NT2/D1 (cell line): ENCODE data around the gene ERBB4.
"Not testable (repeated sequence)": the region's sequence is repeated elsewhere in the genome, so short reads cannot be mapped to it uniquely, and the experiment has no call there.

Source experiments
- DNase-seq: peaks from one replicate; pipeline ENCODE4 v3.0.0-alpha.2; 2011; ENCODE audit warnings: low read depth, low spot score
- H3K27me3 ChIP-seq: 2 replicates; pipeline ENCODE4 v1.6.0; 2011; ENCODE audit warnings: mild to moderate bottlenecking; ENCODE audit not compliant: insufficient read length, insufficient read depth
- H3K36me3 ChIP-seq: 2 replicates; pipeline ENCODE4 v1.6.1; 2011; ENCODE audit warnings: mild to moderate bottlenecking, low read length, mixed read lengths; ENCODE audit not compliant: insufficient read depth, insufficient read length
- H3K4me1 ChIP-seq: 2 replicates; pipeline ENCODE4 v1.5.1; 2011; ENCODE audit not compliant: insufficient read depth, insufficient read length
- H3K4me3 ChIP-seq: 2 replicates; pipeline ENCODE4 v1.5.1; 2011; ENCODE audit warnings: low read depth; ENCODE audit not compliant: insufficient read length
- H3K9ac ChIP-seq: 2 replicates; pipeline ENCODE4 v1.6.0; 2011; ENCODE audit warnings: low read depth; ENCODE audit not compliant: insufficient read length
- H3K9me3 ChIP-seq: 2 replicates; pipeline ENCODE4 v1.5.1; 2011; ENCODE audit warnings: mild to moderate bottlenecking, low read length; ENCODE audit not compliant: insufficient read depth
- SUZ12 ChIP-seq: IDR thresholded peaks from 2 replicates; pipeline ENCODE4 v1.6.1; 2011; ENCODE audit not compliant: insufficient read length, insufficient read depth; ENCODE audit errors: extremely low read depth
- YY1 ChIP-seq: IDR thresholded peaks from 2 replicates; pipeline ENCODE4 v1.6.1; 2011; ENCODE audit not compliant: insufficient read length, insufficient read depth
- ZNF274 ChIP-seq: IDR thresholded peaks from 2 replicates; pipeline ENCODE4 v1.6.1; 2011; ENCODE audit warnings: mild to moderate bottlenecking, low read depth, low read length

The ERBB4 gene

GRCh38 chr2:212465456-212465855 lies 73.1 kb downstream of the ERBB4 start:
- Histone ChIP-seq H3K27me3 (no peaks in the 10 kb centered on the region), H3K36me3 (no peaks in the 10 kb centered on the region), H3K4me3 (no peak overlapping the region), H3K9me3 (peaks cover 19% of the 10 kb centered on the region; the same call in 1 of the 2 replicates), H3K9ac (no peak overlapping the region), H3K4me1 (no peaks in the 10 kb centered on the region)
- TF ChIP-seq SUZ12 (no peak), YY1 (no peak), ZNF274 (no peak)
- no peak for DNase-seq

DNA sequence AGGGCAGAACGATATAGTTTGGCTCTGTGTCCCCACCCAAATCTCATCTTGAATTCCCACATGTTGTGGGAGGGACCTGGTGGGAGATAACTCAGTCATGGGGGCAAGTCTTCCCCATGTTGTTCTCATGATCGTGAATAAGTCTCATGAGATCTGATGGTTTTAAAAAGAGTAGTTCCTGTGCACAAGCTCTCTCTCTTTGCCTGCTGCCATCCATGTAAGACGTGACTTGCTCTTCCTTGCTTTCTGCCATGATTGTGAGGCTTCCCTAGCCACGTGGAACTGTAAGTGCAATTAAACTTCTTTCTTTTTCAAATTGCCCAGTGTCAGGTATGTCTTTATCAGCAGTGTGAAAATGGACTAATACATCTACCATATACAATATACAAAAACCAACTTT lies 76.9 kb downstream of the ERBB4 start:
- H3K4me3 ChIP-seq, DNase-seq, H3K27me3 ChIP-seq, H3K36me3 ChIP-seq, H3K9ac ChIP-seq, H3K4me1 ChIP-seq: not testable (repeated sequence)
- H3K9me3 ChIP-seq, result peaks cover 12% of the 10 kb centered on the region; the same call in 1 of the 2 replicates

GRCh38 chr2:212454149-212454548 lies 84.5 kb downstream of the ERBB4 start:
- Histone ChIP-seq H3K4me1 (no peaks in the 10 kb centered on the region), H3K36me3 (no peaks in the 10 kb centered on the region), H3K27me3 (no peaks in the 10 kb centered on the region), H3K4me3 (no peak overlapping the region), H3K9ac (no peak overlapping the region), H3K9me3 (no peaks in the 10 kb centered on the region)
- DNase-seq, result no peak
- TF ChIP-seq YY1, result no peak
- no peak for TF ChIP-seq ZNF274
- TF ChIP-seq SUZ12, result no peak

DNA sequence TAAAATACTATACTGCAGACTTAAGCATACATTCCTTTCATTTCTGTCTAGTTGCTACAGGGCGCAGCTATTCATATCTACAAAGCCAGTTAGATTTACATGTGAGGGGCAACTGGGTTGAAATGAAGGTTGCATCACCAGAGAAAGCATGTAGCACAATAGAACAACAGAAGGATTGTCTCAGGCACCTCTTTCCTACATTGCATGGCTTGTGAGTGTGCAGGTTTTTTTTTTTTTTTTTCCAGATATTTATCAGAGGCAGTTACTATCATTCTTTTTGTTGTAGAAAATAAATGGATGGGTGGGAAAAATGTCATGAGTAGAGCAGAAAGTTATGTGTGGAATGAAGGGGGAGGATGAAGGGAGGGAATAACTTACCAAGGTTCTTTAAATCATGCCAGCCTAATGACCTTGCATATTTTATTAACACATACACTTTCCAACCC lies 86.8 kb downstream of the ERBB4 start:
- Histone ChIP-seq H3K9ac (no peak overlapping the region), H3K4me1 (no peaks in the 10 kb centered on the region), H3K4me3 (no peak overlapping the region), H3K9me3 (no peaks in the 10 kb centered on the region), H3K36me3 (no peaks in the 10 kb centered on the region), H3K27me3 (no peaks in the 10 kb centered on the region)
- TF ChIP-seq ZNF274 (no peak), YY1 (no peak), SUZ12 (no peak)
- no peak for DNase-seq

GRCh38 chr2:212448698-212449097 lies 89.9 kb downstream of the ERBB4 start:
- TF ChIP-seq ZNF274 (no peak), YY1 (no peak), SUZ12 (no peak)

DNA sequence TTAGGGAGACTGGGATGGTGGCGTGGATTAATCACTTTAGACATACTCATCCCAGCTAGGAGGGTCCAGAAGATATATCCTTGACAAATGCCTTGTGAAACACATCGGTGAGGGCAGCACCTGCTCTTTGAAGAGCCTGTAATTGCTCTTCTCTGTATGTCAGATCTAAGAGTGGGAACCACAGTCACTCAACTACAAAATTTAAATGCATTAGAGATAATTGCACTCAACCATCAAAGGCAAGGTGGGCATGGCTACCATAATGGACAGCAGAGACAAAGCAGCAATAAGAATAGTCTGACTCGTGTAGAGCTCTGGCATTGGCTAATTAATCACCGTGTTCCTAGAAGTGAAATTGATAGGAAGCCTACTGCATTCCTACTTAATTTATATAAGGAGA lies 96.8 kb downstream of the ERBB4 start:
- Histone ChIP-seq H3K9me3 (peaks cover 16% of the 10 kb centered on the region; the same call in 1 of the 2 replicates), H3K27me3 (no peaks in the 10 kb centered on the region), H3K9ac (no peak overlapping the region), H3K4me1 (no peaks in the 10 kb centered on the region), H3K36me3 (no peaks in the 10 kb centered on the region), H3K4me3 (no peak overlapping the region)
- TF ChIP-seq SUZ12 (no peak), ZNF274 (no peak), YY1 (no peak)
- no peak for DNase-seq

More at GRCh38 chr2:212448698-212449097, 89.9 kb downstream of the ERBB4 start:
- H3K9ac ChIP-seq, result no peak overlapping the region
- no peak for DNase-seq
- no peak overlapping the region for H3K4me3 ChIP-seq
- H3K36me3 ChIP-seq, result no peaks in the 10 kb centered on the region
- no peaks in the 10 kb centered on the region for H3K9me3 ChIP-seq
- H3K4me1 ChIP-seq, result no peaks in the 10 kb centered on the region
- H3K27me3 ChIP-seq, result no peaks in the 10 kb centered on the region

GRCh38 chr2:212441141-212441540 lies 97.5 kb downstream of the ERBB4 start:
- DNase-seq, result no peak
- H3K27me3 ChIP-seq, result no peaks in the 10 kb centered on the region
- no peak overlapping the region for H3K4me3 ChIP-seq
- H3K36me3 ChIP-seq, result no peaks in the 10 kb centered on the region
- H3K9ac ChIP-seq, result no peak overlapping the region
- TF ChIP-seq ZNF274, result no peak
- TF ChIP-seq SUZ12, result no peak
- no peak for TF ChIP-seq YY1
- peaks cover 16% of the 10 kb centered on the region; the same call in 1 of the 2 replicates for H3K9me3 ChIP-seq
- no peaks in the 10 kb centered on the region for H3K4me1 ChIP-seq
